Naive B cell (primary cell): Measurements from ENCODE around the gene SEPTIN7. TPM values are rescaled to one million over a fixed set of nuclear protein-coding genes. Genes with fewer than 3 reads are reported as not detected.

ENCODE experiments used
- polyA plus RNA-seq, 6 donors: library from polyadenylated mRNA; unstranded; fragments of 300-500 nt; fragmentation: Illumina TruSeq; gene quantifications; one replicate each; pipeline ENCODE4 v1.2.3, GENCODE V29; 2021; ENCODE audit warnings: low read depth in 6 of 6

Gene SEPTIN7
- polyA plus RNA-seq, 6 donors from 2014 or later: 761 to 980 (median 821) TPM

Other genes with a start within 250 kb of the SEPTIN7 start
- gene HERPUD2, start 105.9 kb upstream of the SEPTIN7 start, polyA plus RNA-seq: 10 to 100 TPM; 52.7 to 78.0 (median 63.2) TPM